Prostate gland (tissue), 2 donors: Measurements from ENCODE around the gene MYO7B. TPM values are rescaled to one million over a fixed set of nuclear protein-coding genes. Genes with fewer than 3 reads are reported as not detected.

Source experiments
- DNase-seq: peaks from one replicate; pipeline ENCODE4 v3.0.0-alpha.2; 2019; ENCODE audit warnings: low spot score
- H3K27ac ChIP-seq, 2 donors: fragments of 200-600 bp; sonication (generic); 2 replicates each; pipeline ENCODE4 v1.5.1; 2017 to 2019
- H3K27me3 ChIP-seq: fragments of 200-600 bp; sonication (generic); replicated peaks from 2 replicates; pipeline ENCODE4 v1.5.1; 2019; ENCODE audit not compliant: insufficient read depth
- H3K36me3 ChIP-seq, 2 donors: fragments of 200-600 bp; sonication (generic); 1 replicate in 1 of 2; 2 replicates in 1 of 2; pipeline versions ENCODE4 v1.5.1 to v1.8.1; 2017 to 2019
- H3K4me1 ChIP-seq: fragments of 200-600 bp; sonication (generic); replicated peaks from 2 replicates; pipeline ENCODE4 v1.5.1; 2019
- H3K4me3 ChIP-seq, 2 donors: fragments of 200-600 bp; sonication (generic); 2 replicates each; pipeline ENCODE4 v1.5.1; 2017 to 2019
- H3K9me3 ChIP-seq: fragments of 200-600 bp; sonication (generic); 2 replicates; pipeline ENCODE4 v1.5.1; 2017
- CTCF ChIP-seq, 4 experiments: fragments of 200-600 bp in 2 of 4; fragments of 450-650 bp in 2 of 4; sonication (generic) in 2 of 4; IDR thresholded peaks; 1 replicate in 3 of 4; 2 replicates in 1 of 4; pipeline ENCODE4 v1.5.1; 2016 to 2019; ENCODE audit warnings: antibody characterized with exemption in 4 of 4, mild to moderate bottlenecking in 2 of 4, moderate library complexity in 2 of 4
- POLR2A ChIP-seq: fragments of 450-650 bp; IDR thresholded peaks from one replicate; pipeline ENCODE4 v1.6.1; 2016; ENCODE audit warnings: antibody characterized with exemption, mild to moderate bottlenecking
- POLR2AphosphoS5 ChIP-seq: sonication (generic); formaldehyde crosslinking; IDR thresholded peaks from one replicate; pipeline ENCODE4 v1.6.1; 2017; ENCODE audit warnings: antibody characterized with exemption
- WGBS: methylation state at CpG from one replicate; pipeline ENCODE4 v1.1.5; 2018; 5-methylcytosine and 5-hydroxymethylcytosine counted together
- intact Hi-C: fragments of 100-400 bp; cut with DNase I; formaldehyde crosslinking; loops from one replicate; pipeline ENCODE4 v1.14.2; 2022
- total RNA-seq, 2 donors: library from RNA; depleted of rRNA; stranded (reverse); fragments of >200 nt; gene quantifications; one replicate each; pipeline ENCODE4 v1.1.0, GENCODE V29; 2016

MYO7B gene
- total RNA-seq, 2 donors from 2014 or later, result 1.4 TPM; not detected in 1

- no peaks in the 10 kb centered on the region for H3K9me3 ChIP-seq
- no peak overlapping the region for H3K4me3 ChIP-seq
- no peaks in the 10 kb centered on the region for H3K27me3 ChIP-seq
- DNase-seq, result no peak
- no peaks in the 10 kb centered on the region for H3K4me1 ChIP-seq
- H3K27ac ChIP-seq, result no peak overlapping the region
- 92% methylated on average over 26 of the region's 27 CpGs for WGBS
- intact Hi-C loops, result loop anchor here (5.0 kb wide), 1 partner anchor 114 kb away; no protein-coding TSS in a partner anchor
- H3K36me3 ChIP-seq, result no peaks in the 10 kb centered on the region
- TF ChIP-seq POLR2A (no peak), POLR2AphosphoS5 (no peak), CTCF (IDR thresholded peaks at IDR 0.05) (no peak)
Observed at GRCh38 chr2:127593228-127594115, 58.0 kb downstream of the MYO7B start.

- TF ChIP-seq POLR2A, result no peak
- no peak for TF ChIP-seq POLR2AphosphoS5
- no peak for TF ChIP-seq CTCF (IDR thresholded peaks at IDR 0.05)
- Histone ChIP-seq H3K36me3 (no peaks in the 10 kb centered on the region), H3K9me3 (no peaks in the 10 kb centered on the region), H3K27ac (no peak overlapping the region), H3K27me3 (no peaks in the 10 kb centered on the region), H3K4me1 (no peaks in the 10 kb centered on the region), H3K4me3 (no peak overlapping the region)
- intact Hi-C loops, result loop anchor here (5.0 kb wide), 1 partner anchor 113 kb away; no protein-coding TSS in a partner anchor
- 88% methylated on average over 10 of the region's 10 CpGs for WGBS
- no peak for DNase-seq
Observed at GRCh38 chr2:127594116-127594591, 58.7 kb downstream of the MYO7B start.

GRCh38 chr2:127596311-127597045 is 61.0 kb downstream of the MYO7B start:
- TF ChIP-seq CTCF (IDR thresholded peaks at IDR 0.05) (no peak), POLR2AphosphoS5 (no peak)
- H3K9me3 ChIP-seq, result no peaks in the 10 kb centered on the region
- intact Hi-C loops, result no loop called here
- no peaks in the 10 kb centered on the region for H3K36me3 ChIP-seq
- H3K4me1 ChIP-seq, result no peaks in the 10 kb centered on the region
- no peak overlapping the region for H3K4me3 ChIP-seq
- no peak overlapping the region for H3K27ac ChIP-seq
- H3K27me3 ChIP-seq, result no peaks in the 10 kb centered on the region
- WGBS, result 92% methylated on average over 14 of the region's 14 CpGs
- no peak for DNase-seq

GRCh38 chr2:127597046-127597983 is 61.8 kb downstream of the MYO7B start:
- H3K4me1 ChIP-seq, result no peaks in the 10 kb centered on the region
- no peak for TF ChIP-seq POLR2A
- no peak for TF ChIP-seq POLR2AphosphoS5
- TF ChIP-seq CTCF (IDR thresholded peaks at IDR 0.05), result no peak
- no peak overlapping the region for H3K27ac ChIP-seq
- H3K27me3 ChIP-seq, result no peaks in the 10 kb centered on the region
- no peaks in the 10 kb centered on the region for H3K9me3 ChIP-seq
- no peak for DNase-seq
- H3K36me3 ChIP-seq, result no peaks in the 10 kb centered on the region
- 76% methylated on average over 17 of the region's 17 CpGs for WGBS
- H3K4me3 ChIP-seq, result no peak overlapping the region
- intact Hi-C loops, result no loop called here
